Tibial nerve (tissue), 4 donors: ENCODE measurements around the gene ATG14. TPM values are rescaled to one million over a fixed set of nuclear protein-coding genes. Genes with fewer than 3 reads are reported as not detected.
"Not testable (repeated sequence)": the region's sequence is repeated elsewhere in the genome, so short reads cannot be mapped to it uniquely, and the experiment has no call there.

ENCODE experiments used
- DNase-seq, 2 donors: peaks; one replicate each; pipeline ENCODE4 v3.0.0-alpha.2; 2019; ENCODE audit warnings: low spot score in 2 of 2
- H3K27ac ChIP-seq, 4 donors: fragments of 200-600 bp; sonication (generic) in 3 of 4; one replicate each; pipeline ENCODE4 v1.5.1; 2017 to 2019; ENCODE audit warnings: mild to moderate bottlenecking in 1 of 4
- H3K27me3 ChIP-seq, 2 donors: fragments of 200-600 bp; sonication (generic) in 1 of 2; one replicate each; pipeline versions ENCODE4 v1.5.1 to v1.6.0; 2017 to 2019
- H3K36me3 ChIP-seq, 3 donors: fragments of 200-600 bp; sonication (generic); one replicate each; pipeline ENCODE4 v1.5.1; 2018 to 2019
- H3K4me1 ChIP-seq, 4 donors: fragments of 200-600 bp; sonication (generic) in 3 of 4; one replicate each; pipeline ENCODE4 v1.5.1; 2017 to 2019
- H3K4me3 ChIP-seq, 4 donors: fragments of 200-600 bp; sonication (generic) in 3 of 4; one replicate each; pipeline ENCODE4 v1.5.1; 2017 to 2019; ENCODE audit warnings: mild to moderate bottlenecking in 1 of 4, moderate library complexity in 1 of 4
- H3K9me3 ChIP-seq, 4 donors: fragments of 200-600 bp; sonication (generic) in 3 of 4; one replicate each; pipeline ENCODE4 v1.5.1; 2017 to 2019
- EP300 ChIP-seq, 2 donors: sonication (generic); formaldehyde crosslinking; IDR thresholded peaks; one replicate each; pipeline ENCODE4 v1.6.1; 2017; ENCODE audit warnings: antibody characterized with exemption in 2 of 2, mild to moderate bottlenecking in 1 of 2
- POLR2A ChIP-seq, 2 donors: fragments of 450-650 bp; IDR thresholded peaks; one replicate each; pipeline ENCODE4 v1.6.1; 2017; ENCODE audit warnings: antibody characterized with exemption in 2 of 2, mild to moderate bottlenecking in 2 of 2, moderate library complexity in 2 of 2
- WGBS, 2 donors: methylation state at CpG; one replicate each; pipeline ENCODE4 v1.1.5; 2018; 5-methylcytosine and 5-hydroxymethylcytosine counted together
- total RNA-seq, 4 donors: library from RNA; depleted of rRNA; stranded (reverse); fragments of >200 nt; gene quantifications; one replicate each; pipeline ENCODE4 v1.1.0, GENCODE V29; 2016
- TF ChIP-seq, protein P1 (sequence below), 5 experiments: fragments of 200-600 bp in 3 of 5; fragments of 450-650 bp in 2 of 5; sonication (generic) in 3 of 5; IDR thresholded peaks; one replicate each; pipeline ENCODE4 v1.5.1; 2016 to 2019; ENCODE audit warnings: antibody characterized with exemption in 5 of 5, mild to moderate bottlenecking in 3 of 5, moderate library complexity in 2 of 5

ATG14 gene
- total RNA-seq, 4 donors from 2014 or later = 10.8 to 18.4 (median 14.7) TPM

DNA sequence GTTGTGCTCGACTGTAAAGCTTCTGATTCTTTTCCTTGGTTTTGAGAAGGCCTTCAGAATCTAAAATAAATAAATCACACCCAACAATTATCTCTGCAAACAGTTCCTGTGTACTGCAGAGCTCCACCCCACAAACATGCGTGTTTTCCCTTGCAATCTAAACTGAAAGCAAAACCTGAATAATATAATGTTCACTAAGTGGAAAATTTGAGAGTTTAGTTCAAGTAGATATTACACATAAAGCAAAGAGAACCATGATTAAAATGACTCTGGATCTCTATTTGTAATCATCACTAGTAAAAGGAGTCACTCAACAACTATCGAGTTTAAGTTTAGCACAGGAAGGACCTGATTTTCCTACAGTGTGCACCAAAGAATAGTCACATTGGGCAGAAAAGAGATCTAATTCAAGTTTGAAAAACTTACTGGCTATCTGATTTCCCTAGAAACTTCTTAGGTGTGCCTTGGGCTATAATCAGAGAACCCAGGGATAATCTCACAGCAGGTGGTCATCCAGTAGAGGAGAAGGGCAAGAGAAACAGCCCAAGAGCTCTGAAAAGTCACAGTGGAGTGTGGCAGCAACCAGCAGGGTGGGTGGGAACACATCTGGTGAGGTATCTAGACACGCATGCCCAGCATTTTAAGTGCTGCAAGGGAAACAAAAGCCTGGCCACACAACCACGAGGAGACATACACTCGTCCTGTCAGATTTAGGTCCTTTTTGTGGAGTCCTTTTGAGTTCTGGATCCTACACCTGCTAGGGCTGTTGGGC, 25.4 kb downstream of the ATG14 start:
- Histone ChIP-seq H3K27me3 (no peaks in the 10 kb centered on the region), H3K27ac (no peak overlapping the region), H3K4me1 (no peaks in the 10 kb centered on the region), H3K36me3 (peaks cover 0 to 96% (median 0%) of the 10 kb centered on the region in 3 donors), H3K9me3 (no peaks in the 10 kb centered on the region), H3K4me3 (no peak overlapping the region)
- DNase-seq = no peak
- WGBS, 2 donors = 87% methylated on average over 6 of the region's 6 CpGs
- TF ChIP-seq, protein P1, sequence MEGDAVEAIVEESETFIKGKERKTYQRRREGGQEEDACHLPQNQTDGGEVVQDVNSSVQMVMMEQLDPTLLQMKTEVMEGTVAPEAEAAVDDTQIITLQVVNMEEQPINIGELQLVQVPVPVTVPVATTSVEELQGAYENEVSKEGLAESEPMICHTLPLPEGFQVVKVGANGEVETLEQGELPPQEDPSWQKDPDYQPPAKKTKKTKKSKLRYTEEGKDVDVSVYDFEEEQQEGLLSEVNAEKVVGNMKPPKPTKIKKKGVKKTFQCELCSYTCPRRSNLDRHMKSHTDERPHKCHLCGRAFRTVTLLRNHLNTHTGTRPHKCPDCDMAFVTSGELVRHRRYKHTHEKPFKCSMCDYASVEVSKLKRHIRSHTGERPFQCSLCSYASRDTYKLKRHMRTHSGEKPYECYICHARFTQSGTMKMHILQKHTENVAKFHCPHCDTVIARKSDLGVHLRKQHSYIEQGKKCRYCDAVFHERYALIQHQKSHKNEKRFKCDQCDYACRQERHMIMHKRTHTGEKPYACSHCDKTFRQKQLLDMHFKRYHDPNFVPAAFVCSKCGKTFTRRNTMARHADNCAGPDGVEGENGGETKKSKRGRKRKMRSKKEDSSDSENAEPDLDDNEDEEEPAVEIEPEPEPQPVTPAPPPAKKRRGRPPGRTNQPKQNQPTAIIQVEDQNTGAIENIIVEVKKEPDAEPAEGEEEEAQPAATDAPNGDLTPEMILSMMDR (IDR thresholded peaks at IDR 0.05) = no peak
- no peak for TF ChIP-seq EP300 (IDR thresholded peaks at IDR 0.05)
- TF ChIP-seq POLR2A (IDR thresholded peaks at IDR 0.05) = no peak

GRCh38 chr14:55384536-55384935, 27.1 kb downstream of the ATG14 start:
- 83 to 88% methylated on average over 3 of the region's 3 CpGs for WGBS, 2 donors
- Histone ChIP-seq H3K27ac (peak overlapping the region in 1 of 4 donors; percentile 36), H3K36me3 (peaks cover 0 to 96% (median 3%) of the 10 kb centered on the region in 3 donors), H3K27me3 (no peaks in the 10 kb centered on the region), H3K4me3 (no peak overlapping the region), H3K9me3 (no peaks in the 10 kb centered on the region), H3K4me1 (no peaks in the 10 kb centered on the region)
- DNase-seq = no peak
- TF ChIP-seq EP300 (IDR thresholded peaks at IDR 0.05) (no peak), POLR2A (IDR thresholded peaks at IDR 0.05) (no peak)
- TF ChIP-seq, protein P1 (IDR thresholded peaks at IDR 0.05) = no peak

GRCh38 chr14:55383541-55384140, 28.0 kb downstream of the ATG14 start:
- no peak overlapping the region for H3K4me3 ChIP-seq
- WGBS, 2 donors = 69 to 88% methylated on average over 5 of the region's 5 CpGs
- no peaks in the 10 kb centered on the region for H3K27me3 ChIP-seq
- no peak for DNase-seq
- peaks cover 0 to 96% (median 3%) of the 10 kb centered on the region in 3 donors for H3K36me3 ChIP-seq
- TF ChIP-seq EP300 (IDR thresholded peaks at IDR 0.05) = no peak
- TF ChIP-seq, protein P1 (IDR thresholded peaks at IDR 0.05) = no peak
- TF ChIP-seq POLR2A (IDR thresholded peaks at IDR 0.05) = no peak
- no peak overlapping the region for H3K27ac ChIP-seq
- H3K9me3 ChIP-seq = no peaks in the 10 kb centered on the region
- no peaks in the 10 kb centered on the region for H3K4me1 ChIP-seq

GRCh38 chr14:55383056-55383466, 28.6 kb downstream of the ATG14 start:
- not testable (repeated sequence) for DNase-seq, H3K27ac ChIP-seq, H3K4me1 ChIP-seq, H3K9me3 ChIP-seq, H3K4me3 ChIP-seq, H3K27me3 ChIP-seq
- WGBS, 2 donors = 85 to 88% methylated on average over 10 of the region's 10 CpGs
- H3K36me3 ChIP-seq = peaks cover 0 to 95% (median 3%) of the 10 kb centered on the region in 3 donors

DNA sequence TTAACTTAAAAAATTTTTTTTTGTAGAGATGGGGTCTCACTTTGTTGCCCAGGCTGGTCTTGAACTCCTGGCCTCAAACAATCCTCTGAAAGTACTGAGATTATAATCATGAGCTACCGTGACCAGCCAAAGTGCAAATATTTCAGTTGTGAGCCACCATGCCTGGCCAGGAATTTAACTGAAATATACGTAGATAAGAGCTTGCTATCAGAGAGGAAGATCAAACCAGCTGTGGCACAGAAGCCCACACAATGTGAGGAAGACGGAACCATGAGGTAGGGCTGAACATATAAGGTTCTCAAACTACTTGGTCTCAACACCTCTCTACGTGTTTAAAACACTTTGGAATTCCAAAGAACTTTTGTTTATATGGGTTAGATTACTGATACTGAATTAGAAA, 29.1 kb downstream of the ATG14 start:
- TF ChIP-seq, protein P1 (IDR thresholded peaks at IDR 0.05) = no peak
- Histone ChIP-seq H3K4me1 (no peaks in the 10 kb centered on the region), H3K4me3 (no peak overlapping the region), H3K27ac (no peak overlapping the region), H3K9me3 (no peaks in the 10 kb centered on the region), H3K27me3 (no peaks in the 10 kb centered on the region), H3K36me3 (peaks cover 2 to 95% (median 3%) of the 10 kb centered on the region in 3 donors)
- WGBS, 2 donors = 87 to 88% methylated on average over 4 of the region's 4 CpGs
- no peak for DNase-seq
